Stimulated activated CD4-positive, alpha-beta T cell treated with anti-CD3 and anti-CD28 coated beads, Interleukin-4, amount 100 ng/mL, for 4 hours (primary cell): Measurements from ENCODE around the gene IGF2R.
A peak's percentile ranks its signal among the peaks of the same experiment; 100 is the strongest.
"Not testable (repeated sequence)": the region's sequence is repeated elsewhere in the genome, so short reads cannot be mapped to it uniquely, and the experiment has no call there.

Experiments used
- DNase-seq, 2 experiments: peaks; one replicate each; pipeline ENCODE4 v3.0.0-alpha.2; 2020

The IGF2R gene, protein sequence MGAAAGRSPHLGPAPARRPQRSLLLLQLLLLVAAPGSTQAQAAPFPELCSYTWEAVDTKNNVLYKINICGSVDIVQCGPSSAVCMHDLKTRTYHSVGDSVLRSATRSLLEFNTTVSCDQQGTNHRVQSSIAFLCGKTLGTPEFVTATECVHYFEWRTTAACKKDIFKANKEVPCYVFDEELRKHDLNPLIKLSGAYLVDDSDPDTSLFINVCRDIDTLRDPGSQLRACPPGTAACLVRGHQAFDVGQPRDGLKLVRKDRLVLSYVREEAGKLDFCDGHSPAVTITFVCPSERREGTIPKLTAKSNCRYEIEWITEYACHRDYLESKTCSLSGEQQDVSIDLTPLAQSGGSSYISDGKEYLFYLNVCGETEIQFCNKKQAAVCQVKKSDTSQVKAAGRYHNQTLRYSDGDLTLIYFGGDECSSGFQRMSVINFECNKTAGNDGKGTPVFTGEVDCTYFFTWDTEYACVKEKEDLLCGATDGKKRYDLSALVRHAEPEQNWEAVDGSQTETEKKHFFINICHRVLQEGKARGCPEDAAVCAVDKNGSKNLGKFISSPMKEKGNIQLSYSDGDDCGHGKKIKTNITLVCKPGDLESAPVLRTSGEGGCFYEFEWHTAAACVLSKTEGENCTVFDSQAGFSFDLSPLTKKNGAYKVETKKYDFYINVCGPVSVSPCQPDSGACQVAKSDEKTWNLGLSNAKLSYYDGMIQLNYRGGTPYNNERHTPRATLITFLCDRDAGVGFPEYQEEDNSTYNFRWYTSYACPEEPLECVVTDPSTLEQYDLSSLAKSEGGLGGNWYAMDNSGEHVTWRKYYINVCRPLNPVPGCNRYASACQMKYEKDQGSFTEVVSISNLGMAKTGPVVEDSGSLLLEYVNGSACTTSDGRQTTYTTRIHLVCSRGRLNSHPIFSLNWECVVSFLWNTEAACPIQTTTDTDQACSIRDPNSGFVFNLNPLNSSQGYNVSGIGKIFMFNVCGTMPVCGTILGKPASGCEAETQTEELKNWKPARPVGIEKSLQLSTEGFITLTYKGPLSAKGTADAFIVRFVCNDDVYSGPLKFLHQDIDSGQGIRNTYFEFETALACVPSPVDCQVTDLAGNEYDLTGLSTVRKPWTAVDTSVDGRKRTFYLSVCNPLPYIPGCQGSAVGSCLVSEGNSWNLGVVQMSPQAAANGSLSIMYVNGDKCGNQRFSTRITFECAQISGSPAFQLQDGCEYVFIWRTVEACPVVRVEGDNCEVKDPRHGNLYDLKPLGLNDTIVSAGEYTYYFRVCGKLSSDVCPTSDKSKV (N-terminal part only)

GRCh38 chr6:159968295-159969203, at the start of gene IGF2R:
IGF2R (plus strand) TSS chr6:159969082; CDS start chr6:159969247, 165 bp downstream.
- DNase-seq = peak; percentile 93

GRCh38 chr6:159919800-159920199, 49.1 kb upstream of the IGF2R start:
- no peak for DNase-seq

- DNase-seq = not testable (repeated sequence)
These were observed 44.7 kb upstream of the IGF2R start for GRCh38 chr6:159924150-159924549.

GRCh38 chr6:159926542-159927203, 42.2 kb upstream of the IGF2R start:
- DNase-seq = no peak

DNA sequence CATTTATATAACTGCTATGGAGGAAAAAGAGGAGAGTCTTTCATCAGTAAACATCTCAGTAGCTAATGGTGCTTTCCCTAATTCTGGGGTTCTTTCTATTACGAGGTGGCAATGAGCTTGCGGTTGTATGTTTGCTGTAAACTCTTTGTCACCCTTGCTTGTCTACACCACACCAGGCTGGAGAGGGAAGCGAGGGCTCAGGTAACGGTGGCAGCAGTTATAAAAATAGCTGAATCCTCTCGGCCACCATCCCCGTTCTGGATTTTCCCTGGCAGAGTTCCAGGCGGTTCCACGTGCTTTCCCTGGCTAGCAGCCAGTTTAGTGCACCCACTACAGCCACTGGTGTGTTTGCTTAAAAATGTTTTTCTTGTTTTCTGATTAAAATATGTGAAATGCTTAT, 39.1 kb upstream of the IGF2R start:
- peak; percentile 33 to 37 for DNase-seq

DNA sequence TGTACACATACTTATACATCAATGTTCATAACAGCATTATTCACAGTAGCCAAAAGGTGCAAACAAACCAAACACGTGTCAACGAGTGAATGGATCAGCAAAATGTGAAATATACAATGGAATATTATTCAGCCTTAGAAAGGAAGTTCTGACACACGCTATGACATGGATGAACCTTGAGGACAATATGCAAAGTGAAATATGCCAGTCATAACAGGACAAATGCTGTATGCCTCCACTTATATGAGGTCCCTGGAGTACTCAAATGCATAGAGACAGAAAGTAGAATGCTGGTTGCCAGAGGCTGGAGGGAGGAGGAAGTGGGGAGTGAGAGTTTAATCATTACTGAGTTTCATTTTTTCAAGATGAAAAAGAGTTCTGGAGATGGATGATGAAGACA, 37.8 kb upstream of the IGF2R start:
- no peak for DNase-seq

GRCh38 chr6:159931846-159932245, 37.0 kb upstream of the IGF2R start:
- no peak for DNase-seq

DNA sequence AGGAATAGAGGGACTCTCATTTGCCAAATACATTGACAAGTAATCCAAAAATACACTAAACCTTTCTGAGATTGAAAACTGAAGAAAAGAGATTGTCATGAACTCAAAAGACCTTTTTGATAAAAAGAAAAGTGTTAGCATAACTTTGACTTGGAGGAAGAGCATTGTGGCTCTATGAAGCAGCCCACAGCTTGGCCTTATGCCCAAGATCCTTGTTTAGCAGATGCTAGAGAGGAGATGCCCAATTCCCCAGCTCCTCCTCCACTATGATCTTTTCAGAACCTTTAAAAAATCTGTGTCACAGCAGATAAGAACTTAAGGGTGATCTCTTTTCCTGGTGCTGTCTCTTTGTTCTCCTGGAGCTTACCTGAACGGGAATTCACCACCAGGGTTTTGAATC, 35.8 kb upstream of the IGF2R start:
- DNase-seq = no peak

- no peak for DNase-seq
These were observed 34.7 kb upstream of the IGF2R start for GRCh38 chr6:159934181-159934580.

GRCh38 chr6:159935065-159935464, 33.8 kb upstream of the IGF2R start:
- DNase-seq = no peak

GRCh38 chr6:159935633-159936032, 33.2 kb upstream of the IGF2R start:
- no peak for DNase-seq

GRCh38 chr6:159939591-159940016, 29.3 kb upstream of the IGF2R start:
- no peak for DNase-seq

GRCh38 chr6:159941286-159942113, 27.4 kb upstream of the IGF2R start:
- DNase-seq = peak in 1 of 2 experiments; percentile 10

DNA sequence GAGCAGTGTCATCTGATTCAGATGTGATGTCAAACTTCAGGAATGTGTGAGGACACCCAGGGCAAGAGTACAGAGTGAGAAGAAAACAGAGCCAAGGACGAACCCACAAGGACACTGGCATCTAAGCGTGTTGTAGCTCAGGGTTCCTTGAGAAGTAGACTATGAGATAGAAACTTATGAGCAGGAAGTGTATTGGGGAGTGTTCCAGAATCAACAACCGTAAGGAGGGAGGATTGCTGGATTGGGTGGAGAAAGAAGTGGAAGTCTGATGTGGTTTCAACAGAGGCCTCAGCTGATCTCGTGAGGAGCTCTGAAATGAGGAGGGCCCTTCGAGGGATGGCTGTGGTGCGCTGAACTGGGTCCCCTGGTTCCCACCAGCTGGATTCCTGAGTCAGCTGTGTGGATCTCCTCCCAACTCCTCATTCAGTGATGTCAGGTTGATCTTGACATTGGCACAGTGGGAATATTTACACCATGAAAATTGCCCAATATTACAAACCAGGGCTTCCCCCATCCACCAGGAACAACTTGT, 25.7 kb upstream of the IGF2R start:
- no peak for DNase-seq

GRCh38 chr6:159943968-159944598, 24.8 kb upstream of the IGF2R start:
- DNase-seq = no peak

DNA sequence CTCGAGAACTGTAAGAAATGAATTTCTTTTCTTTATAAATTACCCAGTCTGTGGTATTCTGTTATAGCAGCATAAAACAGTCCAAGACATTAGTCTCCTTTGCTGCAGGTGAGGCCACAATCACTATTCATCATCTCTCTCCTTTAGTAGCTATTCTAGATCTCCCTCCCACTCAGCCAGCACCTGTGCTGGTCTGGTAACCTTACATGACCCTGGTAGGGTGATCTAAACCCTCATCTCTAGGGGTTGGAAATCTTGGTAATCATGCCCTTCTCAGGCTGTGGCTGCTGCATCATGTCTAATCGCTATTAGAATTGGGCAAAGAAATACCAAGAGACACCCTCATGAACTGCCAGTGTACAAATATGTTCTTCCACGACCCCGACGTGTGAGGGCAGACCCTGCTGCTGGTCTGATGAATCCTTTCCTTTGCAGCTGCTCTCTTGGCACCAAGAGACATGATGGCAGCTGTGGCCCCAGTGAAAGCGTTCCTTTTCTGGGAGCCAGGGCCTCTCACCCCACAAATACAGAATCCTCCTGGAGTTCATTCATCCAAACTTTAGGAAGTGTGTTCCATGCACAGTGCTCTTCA, 23.0 kb upstream of the IGF2R start:
- DNase-seq = no peak

DNA sequence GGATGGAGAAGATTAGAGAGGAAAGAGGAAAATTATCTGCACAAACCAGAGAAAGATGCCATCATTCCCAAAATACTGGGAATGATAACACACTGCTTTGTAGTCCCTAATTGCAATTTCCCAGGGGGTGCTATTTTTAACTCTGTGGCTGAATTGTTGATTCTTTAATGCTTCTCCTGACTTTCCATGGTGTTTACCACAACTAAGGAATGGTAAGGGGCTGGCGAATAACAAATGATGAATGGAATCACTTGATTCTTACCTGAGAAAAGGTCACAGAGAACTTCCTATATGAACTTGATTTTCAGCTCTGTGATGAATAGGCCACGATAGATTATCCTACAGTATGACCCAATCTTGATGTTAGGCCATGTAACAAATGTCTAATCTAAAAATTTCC, 22.0 kb upstream of the IGF2R start:
- DNase-seq = no peak

GRCh38 chr6:159948199-159948598, 20.7 kb upstream of the IGF2R start:
- no peak for DNase-seq

- no peak for DNase-seq
These were observed 17.1 kb upstream of the IGF2R start for GRCh38 chr6:159951772-159952171.
